ENCODE measurements around the gene B3GALT5.

DNA sequence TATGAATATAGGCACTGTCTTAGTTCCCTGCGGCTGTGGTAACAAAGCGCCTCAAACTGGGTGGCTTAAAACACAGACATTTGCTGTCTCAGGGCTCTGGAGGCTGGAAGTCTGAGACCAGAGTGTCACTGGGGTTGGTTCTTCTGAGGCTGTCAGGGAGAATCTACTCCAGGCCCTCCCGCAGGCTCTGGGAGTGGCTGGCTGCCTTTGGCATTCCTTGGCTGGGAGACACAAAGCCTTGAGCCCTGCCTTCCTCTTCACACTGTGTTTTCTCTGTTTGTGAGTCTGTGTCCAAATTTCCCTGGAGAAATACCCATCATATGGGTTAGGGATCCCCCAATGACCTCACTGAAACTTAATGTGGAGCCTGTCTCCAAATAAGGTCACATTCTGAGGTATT lies 38.5 kb downstream of the B3GALT5 start:
- TF ChIP-seq POLR2A (IDR thresholded peaks at IDR 0.05) = no peak
- TF ChIP-seq, protein P1, sequence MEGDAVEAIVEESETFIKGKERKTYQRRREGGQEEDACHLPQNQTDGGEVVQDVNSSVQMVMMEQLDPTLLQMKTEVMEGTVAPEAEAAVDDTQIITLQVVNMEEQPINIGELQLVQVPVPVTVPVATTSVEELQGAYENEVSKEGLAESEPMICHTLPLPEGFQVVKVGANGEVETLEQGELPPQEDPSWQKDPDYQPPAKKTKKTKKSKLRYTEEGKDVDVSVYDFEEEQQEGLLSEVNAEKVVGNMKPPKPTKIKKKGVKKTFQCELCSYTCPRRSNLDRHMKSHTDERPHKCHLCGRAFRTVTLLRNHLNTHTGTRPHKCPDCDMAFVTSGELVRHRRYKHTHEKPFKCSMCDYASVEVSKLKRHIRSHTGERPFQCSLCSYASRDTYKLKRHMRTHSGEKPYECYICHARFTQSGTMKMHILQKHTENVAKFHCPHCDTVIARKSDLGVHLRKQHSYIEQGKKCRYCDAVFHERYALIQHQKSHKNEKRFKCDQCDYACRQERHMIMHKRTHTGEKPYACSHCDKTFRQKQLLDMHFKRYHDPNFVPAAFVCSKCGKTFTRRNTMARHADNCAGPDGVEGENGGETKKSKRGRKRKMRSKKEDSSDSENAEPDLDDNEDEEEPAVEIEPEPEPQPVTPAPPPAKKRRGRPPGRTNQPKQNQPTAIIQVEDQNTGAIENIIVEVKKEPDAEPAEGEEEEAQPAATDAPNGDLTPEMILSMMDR (IDR thresholded peaks at IDR 0.05) = no peak
- no peak for TF ChIP-seq POLR2AphosphoS5 (IDR thresholded peaks at IDR 0.05)

Data from breast epithelium (tissue), 3 donors.